Measurements from ENCODE around the gene DIAPH2. TPM values are rescaled to one million over a fixed set of nuclear protein-coding genes. Genes with fewer than 3 reads are reported as not detected.
"Not testable (repeated sequence)": the region's sequence is repeated elsewhere in the genome, so short reads cannot be mapped to it uniquely, and the experiment has no call there.

DIAPH2 gene
- total RNA-seq, 6 experiments from 2014 or later, result 10.1 to 13.5 (median 11.6) TPM

DNA sequence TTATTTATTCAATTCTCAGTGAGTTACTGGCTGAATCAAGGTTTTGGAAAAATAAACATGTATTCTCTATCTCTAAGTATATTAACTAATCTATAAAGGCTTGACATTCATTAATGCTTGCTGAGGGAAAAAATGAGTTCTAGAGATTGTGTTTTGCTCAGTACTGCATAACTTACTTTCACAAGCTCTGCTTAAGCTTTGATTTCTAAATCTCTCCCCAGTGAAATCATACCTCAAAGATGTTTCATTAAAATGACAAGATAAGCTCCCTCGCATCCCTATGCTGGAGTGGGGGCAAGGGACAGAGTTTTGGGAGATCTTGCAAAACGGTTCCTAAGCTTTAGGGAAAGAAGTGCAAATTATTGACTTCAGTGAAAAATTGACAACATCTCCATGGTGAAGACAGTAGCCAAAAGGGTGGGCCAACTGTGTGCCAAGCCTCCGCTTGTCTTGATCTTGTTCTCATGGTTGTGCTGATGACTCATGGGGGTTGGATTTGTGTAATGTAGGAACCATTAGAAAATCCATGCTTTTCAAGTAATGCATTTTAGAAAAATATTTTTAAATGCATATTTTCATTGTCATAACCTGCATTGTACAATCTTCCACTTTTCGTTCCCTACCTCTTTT, 720.5 kb downstream of the DIAPH2 start:
- DNase-seq, result no peak
- Mint-ChIP-seq H3K4me1 (ENCODE audit: low read depth) (peaks cover 27% of the 10 kb centered on the region), H3K4me3 (no peak overlapping the region), H3K27ac (no peak overlapping the region), H3K27me3 (ENCODE audit: insufficient read depth) (no peaks in the 10 kb centered on the region; the same call in 1 of the 2 replicates), H3K9me3 (no peaks in the 10 kb centered on the region), H3K36me3 (ENCODE audit: low read depth) (peaks cover 6% of the 10 kb centered on the region; the same call in 1 of the 2 replicates)
- TF ChIP-seq, protein P1, sequence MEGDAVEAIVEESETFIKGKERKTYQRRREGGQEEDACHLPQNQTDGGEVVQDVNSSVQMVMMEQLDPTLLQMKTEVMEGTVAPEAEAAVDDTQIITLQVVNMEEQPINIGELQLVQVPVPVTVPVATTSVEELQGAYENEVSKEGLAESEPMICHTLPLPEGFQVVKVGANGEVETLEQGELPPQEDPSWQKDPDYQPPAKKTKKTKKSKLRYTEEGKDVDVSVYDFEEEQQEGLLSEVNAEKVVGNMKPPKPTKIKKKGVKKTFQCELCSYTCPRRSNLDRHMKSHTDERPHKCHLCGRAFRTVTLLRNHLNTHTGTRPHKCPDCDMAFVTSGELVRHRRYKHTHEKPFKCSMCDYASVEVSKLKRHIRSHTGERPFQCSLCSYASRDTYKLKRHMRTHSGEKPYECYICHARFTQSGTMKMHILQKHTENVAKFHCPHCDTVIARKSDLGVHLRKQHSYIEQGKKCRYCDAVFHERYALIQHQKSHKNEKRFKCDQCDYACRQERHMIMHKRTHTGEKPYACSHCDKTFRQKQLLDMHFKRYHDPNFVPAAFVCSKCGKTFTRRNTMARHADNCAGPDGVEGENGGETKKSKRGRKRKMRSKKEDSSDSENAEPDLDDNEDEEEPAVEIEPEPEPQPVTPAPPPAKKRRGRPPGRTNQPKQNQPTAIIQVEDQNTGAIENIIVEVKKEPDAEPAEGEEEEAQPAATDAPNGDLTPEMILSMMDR (IDR thresholded peaks at IDR 0.05), result no peak

DNA sequence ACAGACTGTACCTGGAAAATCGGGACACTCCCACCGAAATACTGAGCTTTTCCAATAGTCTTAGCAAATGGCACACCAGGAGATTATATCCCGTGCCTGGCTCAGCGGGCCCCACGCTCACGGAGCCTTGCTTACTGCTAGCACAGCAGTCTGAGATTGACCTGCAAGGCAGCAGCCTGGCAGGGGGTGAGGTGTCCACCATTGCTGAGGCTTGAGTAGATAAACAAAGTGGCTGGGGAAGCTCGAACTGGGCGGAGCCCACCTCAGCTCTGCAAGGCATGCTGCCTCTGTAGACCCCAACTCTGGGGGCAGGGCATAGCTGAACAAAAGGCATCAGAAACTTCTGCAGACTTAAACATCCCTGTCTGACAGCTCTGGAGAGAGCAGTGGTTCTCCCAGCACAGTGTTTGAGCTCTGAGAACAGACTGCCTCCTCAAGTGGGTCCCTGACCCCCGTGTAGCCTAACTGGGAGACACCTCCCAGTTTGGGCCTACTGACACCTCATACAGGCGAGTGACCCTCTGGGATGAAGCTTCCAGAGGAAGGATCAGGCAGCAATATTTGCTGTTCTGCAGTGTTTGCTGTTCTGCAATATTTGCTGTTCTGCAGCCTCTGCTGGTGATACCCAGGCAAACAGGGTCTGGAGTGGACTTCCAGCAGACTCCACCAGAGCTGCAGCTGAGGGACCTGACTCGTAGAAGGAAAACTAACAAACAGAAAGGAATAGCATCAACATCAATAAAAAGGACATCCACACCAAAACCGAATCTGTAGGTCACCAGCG, 725.2 kb downstream of the DIAPH2 start:
- H3K4me1 Mint-ChIP-seq (ENCODE audit: low read depth); H3K9me3 Mint-ChIP-seq: not testable (repeated sequence)

GRCh38 chrX:97416461-97416860, 731.8 kb downstream of the DIAPH2 start:
- H3K36me3 Mint-ChIP-seq (ENCODE audit: low read depth), result no peaks in the 10 kb centered on the region
- no peaks in the 10 kb centered on the region for H3K27me3 Mint-ChIP-seq (ENCODE audit: insufficient read depth)
- TF ChIP-seq, protein P1 (IDR thresholded peaks at IDR 0.05), result no peak
- peaks cover 7% of the 10 kb centered on the region for H3K4me1 Mint-ChIP-seq (ENCODE audit: low read depth)
- no peak overlapping the region for H3K4me3 Mint-ChIP-seq
- DNase-seq, result no peak
- H3K27ac Mint-ChIP-seq, result no peak overlapping the region
- H3K9me3 Mint-ChIP-seq, result no peaks in the 10 kb centered on the region

More for the DNA sequence above, 725.2 kb downstream of the DIAPH2 start:
- H3K27me3 Mint-ChIP-seq (ENCODE audit: insufficient read depth); H3K4me3 Mint-ChIP-seq; H3K27ac Mint-ChIP-seq; DNase-seq: not testable (repeated sequence)
- peaks cover 12% of the 10 kb centered on the region; the same call in 1 of the 2 replicates for H3K36me3 Mint-ChIP-seq (ENCODE audit: low read depth)

DNA sequence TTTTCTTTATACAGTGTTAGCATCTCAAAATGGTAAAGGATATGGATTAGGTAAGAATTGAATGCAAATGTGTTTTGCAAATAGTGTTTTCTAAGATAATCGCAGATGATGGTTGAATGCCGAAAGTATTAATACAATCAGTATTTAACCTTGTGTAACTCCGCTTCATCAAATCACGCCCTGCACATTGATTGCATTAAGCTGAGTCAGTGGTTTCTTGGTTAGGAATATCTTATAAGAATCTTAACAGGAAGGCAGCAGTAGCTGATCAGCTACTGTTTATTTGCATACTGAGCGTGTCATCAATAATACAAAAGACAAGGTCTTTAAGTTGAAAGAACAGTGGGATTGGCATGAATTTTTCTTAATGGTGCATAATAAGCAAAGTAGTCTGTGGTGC, 744.5 kb downstream of the DIAPH2 start:
- H3K27me3 Mint-ChIP-seq (ENCODE audit: insufficient read depth), result no peaks in the 10 kb centered on the region
- no peaks in the 10 kb centered on the region for H3K36me3 Mint-ChIP-seq (ENCODE audit: low read depth)
- no peak for DNase-seq
- H3K4me1 Mint-ChIP-seq (ENCODE audit: low read depth), result no peaks in the 10 kb centered on the region
- no peaks in the 10 kb centered on the region for H3K9me3 Mint-ChIP-seq
- no peak overlapping the region for H3K27ac Mint-ChIP-seq
- TF ChIP-seq, protein P1 (IDR thresholded peaks at IDR 0.05), result no peak
- H3K4me3 Mint-ChIP-seq, result no peak overlapping the region

- Mint-ChIP-seq H3K4me1 (ENCODE audit: low read depth) (no peaks in the 10 kb centered on the region), H3K9me3 (no peaks in the 10 kb centered on the region), H3K27ac (no peak overlapping the region), H3K27me3 (ENCODE audit: insufficient read depth) (no peaks in the 10 kb centered on the region), H3K4me3 (no peak overlapping the region), H3K36me3 (ENCODE audit: low read depth) (no peaks in the 10 kb centered on the region)
- TF ChIP-seq, protein P1 (IDR thresholded peaks at IDR 0.05), result no peak
- no peak for DNase-seq
Measured at GRCh38 chrX:97431281-97431680, 746.6 kb downstream of the DIAPH2 start.

DNA sequence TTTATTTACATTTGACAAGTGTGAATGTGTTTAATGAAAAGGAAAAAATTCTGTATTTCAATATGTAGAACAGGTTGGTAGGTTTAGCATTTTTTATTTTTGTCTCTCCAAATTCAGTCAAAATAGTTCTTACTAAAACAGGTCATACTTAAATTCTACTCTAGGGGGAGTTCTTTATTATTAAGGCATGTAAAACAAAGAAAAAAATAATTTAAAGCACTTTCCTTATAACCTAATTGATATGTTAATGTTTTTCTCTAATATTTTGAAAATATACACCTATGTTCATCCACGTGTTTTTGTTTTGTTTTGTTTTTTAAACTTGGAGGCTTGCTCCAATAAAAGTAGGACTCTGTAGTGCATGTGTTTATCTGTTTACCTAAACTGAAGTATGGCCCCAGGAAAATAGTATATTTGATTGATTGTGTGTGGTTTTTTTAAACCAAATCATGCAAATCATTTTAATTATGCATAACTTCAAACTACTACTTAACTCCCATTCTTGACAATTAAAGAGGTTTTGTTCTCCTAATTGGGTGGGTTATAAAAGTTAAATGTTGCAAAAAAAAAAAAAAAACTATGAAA, 761.7 kb downstream of the DIAPH2 start:
- TF ChIP-seq, protein P1 (IDR thresholded peaks at IDR 0.05), result peak; percentile 70
- H3K4me1 Mint-ChIP-seq (ENCODE audit: low read depth), result 0 out of 2 replicates have a peak, but pooled peaks cover 8% of the 10 kb centered on the region
- no peaks in the 10 kb centered on the region for H3K27me3 Mint-ChIP-seq (ENCODE audit: insufficient read depth)
- no peak overlapping the region for H3K4me3 Mint-ChIP-seq
- no peak overlapping the region for H3K27ac Mint-ChIP-seq
- DNase-seq, result no peak
- no peaks in the 10 kb centered on the region for H3K36me3 Mint-ChIP-seq (ENCODE audit: low read depth)
- H3K9me3 Mint-ChIP-seq, result no peaks in the 10 kb centered on the region
